H9 (cell line): ENCODE data around the gene RHOD. TPM values are rescaled to one million over a fixed set of nuclear protein-coding genes. Genes with fewer than 3 reads are reported as not detected.

Experiments
- DNase-seq: peaks from one replicate; pipeline ENCODE4 v3.0.0-alpha.2; 2017
- H2AFZ ChIP-seq: one replicate; pipeline ENCODE4 v1.6.1; 2013; ENCODE audit warnings: mild to moderate bottlenecking, low read length, control low read depth, moderate library complexity
- H2AK5ac ChIP-seq: 2 replicates; pipeline ENCODE4 v1.6.1; 2013; ENCODE audit warnings: low read length, control low read depth, mixed read lengths; ENCODE audit not compliant: insufficient read length
- H2BK120ac ChIP-seq: one replicate; pipeline ENCODE4 v1.6.1; 2013; ENCODE audit warnings: low read depth, mild to moderate bottlenecking, low read length, control low read depth, inconsistent platforms; ENCODE audit not compliant: poor library complexity, severe bottlenecking
- H2BK12ac ChIP-seq: 2 replicates; pipeline ENCODE4 v1.6.1; 2013; ENCODE audit warnings: low read length, control low read depth, mixed read lengths, low read depth; ENCODE audit not compliant: insufficient read length
- H2BK15ac ChIP-seq: 2 replicates; pipeline ENCODE4 v1.6.1; 2013; ENCODE audit warnings: low read depth, low read length, control low read depth
- H2BK20ac ChIP-seq: one replicate; pipeline ENCODE4 v1.6.1; 2013; ENCODE audit warnings: low read depth, mild to moderate bottlenecking, low read length, control low read depth, inconsistent platforms; ENCODE audit not compliant: poor library complexity, severe bottlenecking
- H2BK5ac ChIP-seq: 2 replicates; pipeline ENCODE4 v1.6.1; 2013; ENCODE audit warnings: low read length, control low read depth, mixed read lengths; ENCODE audit not compliant: insufficient read length
- H3K14ac ChIP-seq: 2 replicates; pipeline ENCODE4 v1.6.1; 2013; ENCODE audit warnings: low read length, control low read depth; ENCODE audit not compliant: insufficient read depth
- H3K18ac ChIP-seq: 2 replicates; pipeline ENCODE4 v1.6.1; 2013; ENCODE audit warnings: low read depth, mild to moderate bottlenecking, mixed read lengths, low read length, control low read depth; ENCODE audit not compliant: insufficient read length
- H3K23ac ChIP-seq: 2 replicates; pipeline ENCODE4 v1.6.1; 2013; ENCODE audit warnings: low read length, control low read depth, mixed read lengths, low read depth; ENCODE audit not compliant: insufficient read length
- H3K23me2 ChIP-seq: 2 replicates; pipeline ENCODE4 v1.6.1; 2013; ENCODE audit warnings: low read depth, mild to moderate bottlenecking, mixed read lengths, low read length, control low read depth; ENCODE audit not compliant: insufficient read length, poor library complexity, severe bottlenecking
- H3K27ac ChIP-seq: 2 replicates; pipeline ENCODE4 v1.5.1; 2013; ENCODE audit warnings: low read length, control low read depth, mixed read lengths, low read depth; ENCODE audit not compliant: insufficient read length
- H3K27me3 ChIP-seq: 2 replicates; pipeline ENCODE4 v1.6.1; 2013; ENCODE audit warnings: low read length, control low read depth, inconsistent platforms; ENCODE audit not compliant: insufficient read depth
- H3K4ac ChIP-seq: 2 replicates; pipeline ENCODE4 v1.6.1; 2013; ENCODE audit warnings: low read depth, mild to moderate bottlenecking, control low read depth, inconsistent platforms, low read length, moderate library complexity
- H3K4me1 ChIP-seq: 2 replicates; pipeline ENCODE4 v1.6.1; 2013; ENCODE audit warnings: low read length, control low read depth, inconsistent platforms; ENCODE audit not compliant: insufficient read depth
- H3K4me2 ChIP-seq: 2 replicates; pipeline ENCODE4 v1.6.1; 2013; ENCODE audit warnings: low read length, control low read depth, mixed read lengths; ENCODE audit not compliant: insufficient read length, insufficient read depth
- H3K56ac ChIP-seq: 2 replicates; pipeline ENCODE4 v1.6.1; 2013; ENCODE audit warnings: low read depth, mild to moderate bottlenecking, mixed read lengths, low read length, control low read depth; ENCODE audit not compliant: insufficient read length
- H3K79me1 ChIP-seq: 2 replicates; pipeline ENCODE4 v1.6.1; 2013; ENCODE audit warnings: low read depth, mild to moderate bottlenecking, moderate library complexity, low read length, control low read depth, inconsistent platforms; ENCODE audit not compliant: insufficient read depth, poor library complexity, severe bottlenecking
- H3K79me2 ChIP-seq: 2 replicates; pipeline ENCODE4 v1.6.1; 2013; ENCODE audit warnings: low read length, control low read depth, inconsistent platforms; ENCODE audit not compliant: insufficient read depth
- H3K9ac ChIP-seq: 2 replicates; pipeline ENCODE4 v1.6.1; 2013; ENCODE audit warnings: low read length, control low read depth, mixed read lengths; ENCODE audit not compliant: insufficient read length; ENCODE audit errors: extremely low read depth
- H3K9me3 ChIP-seq: one replicate; pipeline ENCODE4 v1.6.1; 2013; ENCODE audit warnings: low read depth, low read length, inconsistent platforms; ENCODE audit not compliant: control insufficient read depth
- H3T11ph ChIP-seq: one replicate; pipeline ENCODE4 v1.6.1; 2013; ENCODE audit warnings: mild to moderate bottlenecking, low read length, control low read depth, inconsistent platforms
- H4K20me1 ChIP-seq: one replicate; pipeline ENCODE4 v1.6.1; 2013; ENCODE audit not compliant: control insufficient read depth, insufficient read length, insufficient read depth
- H4K5ac ChIP-seq: 2 replicates; pipeline ENCODE4 v1.6.1; 2013; ENCODE audit warnings: low read depth, mild to moderate bottlenecking, mixed read lengths, low read length, control low read depth; ENCODE audit not compliant: insufficient read length
- H4K8ac ChIP-seq: replicated peaks from 2 replicates; pipeline ENCODE4 v1.6.1; 2013; ENCODE audit warnings: low read length, control low read depth, mixed read lengths, low read depth; ENCODE audit not compliant: insufficient read length
- H4K91ac ChIP-seq: 2 replicates; pipeline ENCODE4 v1.6.1; 2013; ENCODE audit warnings: low read depth, mild to moderate bottlenecking, moderate library complexity, mixed read lengths, low read length, control low read depth; ENCODE audit not compliant: insufficient read length
- H3K27ac Mint-ChIP-seq, 3 experiments: 2 replicates in 2 of 3; 3 replicates in 1 of 3; pipeline ENCODE4 v1.8.0; 2020 to 2021; ENCODE audit warnings: mixed read lengths in 3 of 3, mild to moderate bottlenecking in 1 of 3, moderate library complexity in 1 of 3
- H3K27me3 Mint-ChIP-seq: 2 replicates; pipeline ENCODE4 v1.8.0; 2021; ENCODE audit warnings: low read depth, mild to moderate bottlenecking, moderate library complexity, mixed read lengths
- H3K36me3 Mint-ChIP-seq, 3 experiments: 2 replicates in 2 of 3; 3 replicates in 1 of 3; pipeline ENCODE4 v1.8.0; 2020 to 2021; ENCODE audit warnings: low read depth in 3 of 3, mixed read lengths in 3 of 3; ENCODE audit not compliant: insufficient read depth in 1 of 3
- H3K4me1 Mint-ChIP-seq, 2 experiments: 2 replicates each; pipeline ENCODE4 v1.8.0; 2020; ENCODE audit warnings: mixed read lengths in 2 of 2
- H3K4me3 Mint-ChIP-seq, 2 experiments: 2 replicates in 1 of 2; 3 replicates in 1 of 2; pipeline ENCODE4 v1.8.0; 2020 to 2021; ENCODE audit warnings: mild to moderate bottlenecking in 2 of 2, mixed read lengths in 2 of 2, moderate library complexity in 1 of 2
- H3K9me3 Mint-ChIP-seq, 2 experiments: 2 replicates in 1 of 2; 3 replicates in 1 of 2; pipeline ENCODE4 v1.8.0; 2020; ENCODE audit warnings: mild to moderate bottlenecking in 2 of 2, mixed read lengths in 2 of 2, moderate library complexity in 1 of 2
- CTCF ChIP-seq: fragments of 200-600 bp; sonication (generic); conservative IDR thresholded peaks from 3 replicates; pipeline ENCODE4 v1.8.0; 2021; ENCODE audit warnings: antibody characterized with exemption, mild to moderate bottlenecking
- WGBS: extraction: QIAGEN DNeasy Blood & Tissue Kit; methylation state at CpG from one replicate; pipeline ENCODE4 v1.1.7; 2013; ENCODE audit warnings: missing lambda C conversion rate, low lambda C conversion rate, mixed read lengths; ENCODE audit not compliant: insufficient read length; ENCODE audit errors: extremely low coverage; 5-methylcytosine and 5-hydroxymethylcytosine counted together
- total RNA-seq: library from RNA; stranded (reverse); gene quantifications from 2 replicates; pipeline ENCODE4 v1.2.1, GENCODE V29; 2021

The RHOD gene
- total RNA-seq, 1 experiment from 2014 or later = 14.8 TPM

GRCh38 chr11:67015048-67015447, 41.6 kb upstream of the RHOD start:
- H3K27me3 ChIP-seq = no peaks in the 10 kb centered on the region
- H2BK12ac ChIP-seq = no peak overlapping the region
- H2BK15ac ChIP-seq = no peak overlapping the region
- no peaks in the 10 kb centered on the region for H4K20me1 ChIP-seq
- no peak overlapping the region for H2BK120ac ChIP-seq
- no peak overlapping the region for H2BK5ac ChIP-seq
- H3K23me2 ChIP-seq = no peaks in the 10 kb centered on the region
- no peak overlapping the region for H3K23ac ChIP-seq
- Mint-ChIP-seq H3K4me3 (no peak overlapping the region), H3K27ac (no peak overlapping the region), H3K4me1 (peaks cover 12% of the 10 kb centered on the region in 2 experiments), H3K27me3 (peaks cover 4% of the 10 kb centered on the region), H3K9me3 (no peaks in the 10 kb centered on the region), H3K36me3 (peaks cover 0 to 14% (median 0%) of the 10 kb centered on the region in 3 experiments; a peak in 4 of 7 replicates)
- no peak overlapping the region for H3K27ac ChIP-seq
- no peaks in the 10 kb centered on the region for H3K4me1 ChIP-seq
- H3K4me2 ChIP-seq = no peak overlapping the region
- H3K14ac ChIP-seq = no peak overlapping the region; the same call in 1 of the 2 replicates
- H3K79me2 ChIP-seq = no peaks in the 10 kb centered on the region
- no peaks in the 10 kb centered on the region for H3K9me3 ChIP-seq
- no peak overlapping the region for H4K5ac ChIP-seq
- no peak overlapping the region for H2AK5ac ChIP-seq
- DNase-seq = no peak
- H4K8ac ChIP-seq = no peak overlapping the region
- H3K18ac ChIP-seq = no peak overlapping the region
- no peak overlapping the region for H2AFZ ChIP-seq
- no CpG with 5 or more reads among the region's 8 CpGs for WGBS
- TF ChIP-seq CTCF = no peak
- no peak overlapping the region for H3T11ph ChIP-seq
- H3K56ac ChIP-seq = no peak overlapping the region
- H2BK20ac ChIP-seq = no peak overlapping the region
- no peak overlapping the region for H4K91ac ChIP-seq
- no peak overlapping the region for H3K4ac ChIP-seq
- no peak overlapping the region for H3K9ac ChIP-seq
- H3K79me1 ChIP-seq = no peaks in the 10 kb centered on the region
